Liver (tissue), 9 donors: ENCODE results near the gene SPECC1. TPM values are rescaled to one million over a fixed set of nuclear protein-coding genes. Genes with fewer than 3 reads are reported as not detected.

Experiments used
- DNase-seq: peaks from one replicate; pipeline ENCODE4 v3.0.0-alpha.2; 2017; ENCODE audit warnings: low spot score
- H3K27ac ChIP-seq, 2 donors: one replicate each; pipeline ENCODE4 v1.7.0; 2013; ENCODE audit warnings: inconsistent platforms in 2 of 2, low read length in 2 of 2, control low read depth in 1 of 2, low read depth in 1 of 2, mild to moderate bottlenecking in 1 of 2
- H3K27me3 ChIP-seq, 4 donors: one replicate each; pipeline versions ENCODE4 v1.6.1 to v1.7.0; 2013; ENCODE audit warnings: low read length in 3 of 4, inconsistent platforms in 1 of 4, mild to moderate bottlenecking in 1 of 4, moderate library complexity in 1 of 4; ENCODE audit not compliant: control insufficient read depth in 4 of 4, insufficient read depth in 4 of 4
- H3K36me3 ChIP-seq, 4 donors: one replicate each; pipeline versions ENCODE4 v1.6.1 to v1.7.0; 2013; ENCODE audit warnings: low read length in 3 of 4, mild to moderate bottlenecking in 3 of 4, low read depth in 1 of 4, moderate library complexity in 1 of 4; ENCODE audit not compliant: control insufficient read depth in 4 of 4, insufficient read depth in 3 of 4
- H3K4me1 ChIP-seq, 4 donors: one replicate each; pipeline versions ENCODE4 v1.6.1 to v1.7.0; 2013; ENCODE audit warnings: low read length in 3 of 4, mild to moderate bottlenecking in 3 of 4, moderate library complexity in 1 of 4; ENCODE audit not compliant: control insufficient read depth in 4 of 4, insufficient read depth in 4 of 4
- H3K4me3 ChIP-seq, 3 donors: one replicate each; pipeline versions ENCODE4 v1.6.1 to v1.7.0; 2013; ENCODE audit warnings: low read length in 3 of 3, control low read depth in 1 of 3, low read depth in 1 of 3, mild to moderate bottlenecking in 1 of 3
- H3K9ac ChIP-seq, 2 donors: one replicate each; pipeline ENCODE4 v1.7.0; 2013; ENCODE audit warnings: low read length in 2 of 2, mild to moderate bottlenecking in 2 of 2, moderate library complexity in 2 of 2, control low read depth in 1 of 2, low read depth in 1 of 2
- H3K9me3 ChIP-seq, 4 donors: one replicate each; pipeline versions ENCODE4 v1.6.1 to v1.7.0; 2013; ENCODE audit warnings: low read length in 3 of 4; ENCODE audit not compliant: control insufficient read depth in 4 of 4
- ATF3 ChIP-seq: IDR thresholded peaks from 2 replicates; pipeline ENCODE4 v1.6.1; 2016; ENCODE audit warnings: antibody characterized with exemption
- CTCF ChIP-seq: fragments of 150-350 bp; IDR thresholded peaks from 2 replicates; pipeline ENCODE4 v1.5.1; 2017; ENCODE audit warnings: improper control_type of control experiment, low read depth, low read length; ENCODE audit not compliant: missing input control
- EGR1 ChIP-seq, 2 donors: IDR thresholded peaks; 2 replicates each; pipeline ENCODE4 v1.6.1; 2016 to 2018; ENCODE audit warnings: antibody characterized with exemption in 2 of 2, low read depth in 2 of 2
- GABPA ChIP-seq, 2 donors: IDR thresholded peaks in 1 of 2; conservative IDR thresholded peaks in 1 of 2; 2 replicates each; pipeline ENCODE4 v1.6.1; 2016; ENCODE audit warnings: antibody characterized with exemption in 2 of 2, mild to moderate bottlenecking in 1 of 2, moderate library complexity in 1 of 2
- RAD21 ChIP-seq, 2 donors: IDR thresholded peaks; 2 replicates each; pipeline ENCODE4 v1.6.1; 2016; ENCODE audit warnings: antibody characterized with exemption in 2 of 2, mild to moderate bottlenecking in 2 of 2
- RXRA ChIP-seq, 2 donors: IDR thresholded peaks; 2 replicates each; pipeline ENCODE4 v1.6.1; 2017 to 2018; ENCODE audit warnings: antibody characterized with exemption in 2 of 2, mild to moderate bottlenecking in 1 of 2
- TAF1 ChIP-seq: conservative IDR thresholded peaks from 2 replicates; pipeline ENCODE4 v1.6.1; 2016; ENCODE audit warnings: antibody characterized with exemption, mild to moderate bottlenecking
- YY1 ChIP-seq: IDR thresholded peaks from 2 replicates; pipeline ENCODE4 v1.6.1; 2016; ENCODE audit warnings: antibody characterized with exemption, mild to moderate bottlenecking
- ZBTB33 ChIP-seq: IDR thresholded peaks from 2 replicates; pipeline ENCODE4 v1.6.1; 2016; ENCODE audit warnings: antibody characterized with exemption
- WGBS: extraction: QIAGEN DNeasy Blood & Tissue Kit; methylation state at CpG from one replicate; pipeline ENCODE4 v1.1.7; 2013; 5-methylcytosine and 5-hydroxymethylcytosine counted together
- polyA plus RNA-seq, 2 donors: library from polyadenylated mRNA; stranded (reverse) in 1 of 2; unstranded in 1 of 2; fragments of 200-250 nt in 1 of 2; fragments of >200 nt in 1 of 2; fragmentation: Nextera tagmentation in 1 of 2; extraction: Ambion mirVana in 1 of 2; gene quantifications; one replicate each; pipeline versions ENCODE4 v1.2.1 to v1.2.3, GENCODE V29; 2013 to 2015
- total RNA-seq, 2 donors: library from RNA; depleted of rRNA; stranded (reverse); fragments of >200 nt; gene quantifications; one replicate each; pipeline ENCODE4 v1.2.3, GENCODE V29; 2014
- TF ChIP-seq, protein P1 (sequence below): IDR thresholded peaks from 2 replicates; pipeline ENCODE4 v1.6.1; 2016; ENCODE audit warnings: antibody characterized with exemption, mild to moderate bottlenecking
- donor health status: healthy.
- donor health status: healthy.
- donor health status: healthy.
- donor health status: healthy.
- donor health status: healthy.

Gene SPECC1
- total and polyA plus RNA-seq, 4 donors = 0.36 to 70.3 (median 1.8) TPM

- WGBS = 92% methylated on average over 2 of the region's 2 CpGs
- Histone ChIP-seq H3K4me1 (no peaks in the 10 kb centered on the region), H3K27me3 (no peaks in the 10 kb centered on the region)
Measured at GRCh38 chr17:20171741-20172365, 162.7 kb downstream of the SPECC1 start.

More at GRCh38 chr17:20171741-20172365, 162.7 kb downstream of the SPECC1 start:
- DNase-seq = no peak
- no peak overlapping the region for H3K27ac ChIP-seq
- TF ChIP-seq EGR1 (IDR thresholded peaks at IDR 0.05; ENCODE audit: low read depth in 2 of 2) = no peak
- TF ChIP-seq, protein P1, sequence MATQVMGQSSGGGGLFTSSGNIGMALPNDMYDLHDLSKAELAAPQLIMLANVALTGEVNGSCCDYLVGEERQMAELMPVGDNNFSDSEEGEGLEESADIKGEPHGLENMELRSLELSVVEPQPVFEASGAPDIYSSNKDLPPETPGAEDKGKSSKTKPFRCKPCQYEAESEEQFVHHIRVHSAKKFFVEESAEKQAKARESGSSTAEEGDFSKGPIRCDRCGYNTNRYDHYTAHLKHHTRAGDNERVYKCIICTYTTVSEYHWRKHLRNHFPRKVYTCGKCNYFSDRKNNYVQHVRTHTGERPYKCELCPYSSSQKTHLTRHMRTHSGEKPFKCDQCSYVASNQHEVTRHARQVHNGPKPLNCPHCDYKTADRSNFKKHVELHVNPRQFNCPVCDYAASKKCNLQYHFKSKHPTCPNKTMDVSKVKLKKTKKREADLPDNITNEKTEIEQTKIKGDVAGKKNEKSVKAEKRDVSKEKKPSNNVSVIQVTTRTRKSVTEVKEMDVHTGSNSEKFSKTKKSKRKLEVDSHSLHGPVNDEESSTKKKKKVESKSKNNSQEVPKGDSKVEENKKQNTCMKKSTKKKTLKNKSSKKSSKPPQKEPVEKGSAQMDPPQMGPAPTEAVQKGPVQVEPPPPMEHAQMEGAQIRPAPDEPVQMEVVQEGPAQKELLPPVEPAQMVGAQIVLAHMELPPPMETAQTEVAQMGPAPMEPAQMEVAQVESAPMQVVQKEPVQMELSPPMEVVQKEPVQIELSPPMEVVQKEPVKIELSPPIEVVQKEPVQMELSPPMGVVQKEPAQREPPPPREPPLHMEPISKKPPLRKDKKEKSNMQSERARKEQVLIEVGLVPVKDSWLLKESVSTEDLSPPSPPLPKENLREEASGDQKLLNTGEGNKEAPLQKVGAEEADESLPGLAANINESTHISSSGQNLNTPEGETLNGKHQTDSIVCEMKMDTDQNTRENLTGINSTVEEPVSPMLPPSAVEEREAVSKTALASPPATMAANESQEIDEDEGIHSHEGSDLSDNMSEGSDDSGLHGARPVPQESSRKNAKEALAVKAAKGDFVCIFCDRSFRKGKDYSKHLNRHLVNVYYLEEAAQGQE = no peak
- no peak for TF ChIP-seq RAD21 (IDR thresholded peaks at IDR 0.05)
- no peak for TF ChIP-seq GABPA (IDR thresholded peaks at IDR 0.05 in 1 of 2, conservative IDR thresholded peaks at IDR 0.05 in 1 of 2)
- TF ChIP-seq CTCF = no peak
- no peak for TF ChIP-seq ATF3
- TF ChIP-seq YY1 = no peak
- no peak for TF ChIP-seq ZBTB33
- no peak for TF ChIP-seq RXRA (IDR thresholded peaks at IDR 0.05)
- TF ChIP-seq TAF1 = no peak
- no peaks in the 10 kb centered on the region for H3K9me3 ChIP-seq
- H3K36me3 ChIP-seq = no peaks in the 10 kb centered on the region
- H3K4me3 ChIP-seq = no peak overlapping the region
- no peak overlapping the region for H3K9ac ChIP-seq
